NB4 (cell line): ENCODE data around the gene ARL8A.
"Not testable (repeated sequence)": the region's sequence is repeated elsewhere in the genome, so short reads cannot be mapped to it uniquely, and the experiment has no call there.

Experiments used
- DNase-seq: peaks from one replicate; pipeline ENCODE4 v3.0.0; 2010; ENCODE audit warnings: low read depth
- H3K4me3 ChIP-seq: one replicate; pipeline ENCODE4 v1.5.1; 2011; ENCODE audit warnings: mild to moderate bottlenecking, low read depth, low read length, moderate library complexity
- CTCF ChIP-seq: IDR thresholded peaks from one replicate; pipeline ENCODE4 v1.5.1; 2012; ENCODE audit warnings: low read depth, low read length
- MYC ChIP-seq: IDR thresholded peaks from 2 replicates; pipeline ENCODE4 v1.6.1; 2011; ENCODE audit warnings: low read depth, low read length
- POLR2A ChIP-seq: IDR thresholded peaks from 2 replicates; pipeline ENCODE4 v1.6.1; 2011; ENCODE audit warnings: mild to moderate bottlenecking; ENCODE audit not compliant: insufficient read length; ENCODE audit errors: extremely low read depth
- TF ChIP-seq, protein P1 (sequence below): IDR thresholded peaks from 2 replicates; pipeline ENCODE4 v1.6.1; 2011; ENCODE audit warnings: low read depth, low read length

Gene ARL8A

DNA sequence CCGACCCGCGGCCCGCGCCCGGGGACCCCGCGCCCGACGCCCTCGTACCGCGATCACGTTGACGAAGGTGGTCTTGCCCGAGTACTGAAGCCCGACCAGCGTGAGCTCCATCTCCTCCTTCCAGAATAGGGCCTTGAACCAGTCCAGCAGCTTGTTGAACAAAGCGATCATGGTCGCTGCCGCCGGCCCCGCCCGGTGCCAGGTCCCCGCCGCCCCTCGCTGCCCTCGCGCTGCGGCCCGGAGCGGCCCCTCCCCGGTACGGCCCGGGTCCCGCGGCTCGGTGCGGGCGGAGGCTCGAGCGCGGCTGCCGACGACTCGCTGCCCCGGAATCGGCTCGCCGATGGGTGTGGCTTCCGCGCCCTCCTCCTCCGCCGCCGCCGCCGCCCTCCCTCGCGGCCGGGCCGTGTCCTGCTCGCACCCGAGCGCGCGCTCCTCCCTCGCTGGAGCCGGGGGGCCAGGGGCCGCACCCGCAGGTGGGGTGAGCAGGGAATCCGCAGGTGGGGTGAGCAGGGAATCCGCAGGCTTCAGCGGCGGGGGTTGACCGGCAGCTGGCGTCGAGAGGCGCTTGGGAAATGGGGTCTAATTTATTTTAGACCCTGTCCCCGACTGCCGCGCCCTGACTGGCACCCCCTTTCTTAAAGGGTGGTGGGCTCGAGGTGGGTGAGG is at the start of gene ARL8A:
Gene ARL8A, minus strand, starts transcription at position 336 of the 666 bp plus-strand sequence. Its CDS starts 165 bp downstream, at position 171.
- H3K4me3 ChIP-seq, result peak within 1 kb of the TSS; percentile 77
- TF ChIP-seq CTCF, result no peak
- TF ChIP-seq POLR2A, result peak; percentile 38
- 0 out of 2 replicates have a peak, but pooled peaks have one; percentile 26 for TF ChIP-seq MYC
- TF ChIP-seq, protein P1, sequence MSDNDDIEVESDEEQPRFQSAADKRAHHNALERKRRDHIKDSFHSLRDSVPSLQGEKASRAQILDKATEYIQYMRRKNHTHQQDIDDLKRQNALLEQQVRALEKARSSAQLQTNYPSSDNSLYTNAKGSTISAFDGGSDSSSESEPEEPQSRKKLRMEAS, result no peak
- peak; percentile 68 for DNase-seq

- DNase-seq, result no peak
These were observed 49.8 kb upstream of the ARL8A start for GRCh38 chr1:202194328-202194648.

GRCh38 chr1:202193614-202194327 is 49.2 kb upstream of the ARL8A start, which contains the start of gene LGR6:
LGR6 (plus strand) TSS chr1:202193799; CDS start chr1:202193990, 191 bp downstream.
- TF ChIP-seq MYC, result no peak
- TF ChIP-seq, protein P1, result no peak
- no peak for TF ChIP-seq POLR2A
- TF ChIP-seq CTCF, result no peak
- no peak for DNase-seq
- H3K4me3 ChIP-seq, result no peak within 1 kb of the TSS

More at GRCh38 chr1:202194328-202194648, 49.8 kb upstream of the ARL8A start:
- no peak overlapping the region for H3K4me3 ChIP-seq
- TF ChIP-seq CTCF (no peak), POLR2A (no peak), MYC (no peak)
- TF ChIP-seq, protein P1, result no peak

GRCh38 chr1:202192770-202193613 is 48.5 kb upstream of the ARL8A start:
- peak; percentile 60 for DNase-seq
- TF ChIP-seq CTCF (peak; percentile 87), MYC (no peak)
- H3K4me3 ChIP-seq, result no peak overlapping the region

- DNase-seq, H3K4me3 ChIP-seq: not testable (repeated sequence)
These were observed 46.9 kb upstream of the ARL8A start for GRCh38 chr1:202191391-202191790.

DNA sequence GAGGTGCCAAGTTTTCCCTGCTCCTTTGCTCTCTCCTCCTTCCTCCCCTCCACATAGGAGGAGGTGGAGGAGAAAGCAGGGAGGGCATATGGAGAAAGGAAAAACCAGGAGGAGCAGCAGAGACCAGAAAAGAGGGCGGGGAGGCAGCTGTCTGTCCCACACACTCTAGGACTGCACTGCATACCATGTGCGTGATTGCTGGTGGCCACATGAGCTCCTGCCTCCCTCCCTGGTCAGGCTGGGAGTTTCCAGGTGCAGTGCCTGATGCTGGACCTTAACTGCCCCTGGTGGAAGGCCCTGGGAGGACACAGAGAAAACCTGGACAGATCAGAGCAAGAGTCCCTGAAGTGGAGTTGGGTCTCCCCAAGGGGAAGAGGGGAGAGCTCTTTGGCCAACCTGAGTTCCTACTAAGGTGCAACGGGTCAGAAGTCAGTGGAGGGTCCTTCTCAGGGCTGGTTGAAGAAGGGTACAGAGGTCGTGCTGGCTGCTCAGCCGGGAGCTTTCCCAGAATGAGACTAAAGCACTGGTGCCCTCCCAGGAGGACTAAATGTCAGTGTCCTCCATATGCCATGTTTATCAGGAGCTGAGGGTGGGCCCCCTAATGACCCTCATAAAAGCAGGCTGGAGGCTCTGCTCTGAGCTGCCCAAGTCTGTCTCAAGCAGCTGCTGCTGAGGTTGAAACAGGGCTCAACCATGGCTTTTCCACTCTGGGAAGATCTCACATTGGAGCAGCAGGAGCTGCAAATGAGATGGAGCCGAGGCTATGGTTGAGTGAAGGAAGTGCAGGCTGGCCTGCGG is 45.6 kb upstream of the ARL8A start:
- DNase-seq, result no peak
- TF ChIP-seq, protein P1, result no peak
- no peak for TF ChIP-seq CTCF
- TF ChIP-seq POLR2A, result no peak
- no peak for TF ChIP-seq MYC

More for the DNA sequence above, 45.6 kb upstream of the ARL8A start:
- no peak overlapping the region for H3K4me3 ChIP-seq
